ENCODE results near the gene CCL22.

Gene CCL22

DNA sequence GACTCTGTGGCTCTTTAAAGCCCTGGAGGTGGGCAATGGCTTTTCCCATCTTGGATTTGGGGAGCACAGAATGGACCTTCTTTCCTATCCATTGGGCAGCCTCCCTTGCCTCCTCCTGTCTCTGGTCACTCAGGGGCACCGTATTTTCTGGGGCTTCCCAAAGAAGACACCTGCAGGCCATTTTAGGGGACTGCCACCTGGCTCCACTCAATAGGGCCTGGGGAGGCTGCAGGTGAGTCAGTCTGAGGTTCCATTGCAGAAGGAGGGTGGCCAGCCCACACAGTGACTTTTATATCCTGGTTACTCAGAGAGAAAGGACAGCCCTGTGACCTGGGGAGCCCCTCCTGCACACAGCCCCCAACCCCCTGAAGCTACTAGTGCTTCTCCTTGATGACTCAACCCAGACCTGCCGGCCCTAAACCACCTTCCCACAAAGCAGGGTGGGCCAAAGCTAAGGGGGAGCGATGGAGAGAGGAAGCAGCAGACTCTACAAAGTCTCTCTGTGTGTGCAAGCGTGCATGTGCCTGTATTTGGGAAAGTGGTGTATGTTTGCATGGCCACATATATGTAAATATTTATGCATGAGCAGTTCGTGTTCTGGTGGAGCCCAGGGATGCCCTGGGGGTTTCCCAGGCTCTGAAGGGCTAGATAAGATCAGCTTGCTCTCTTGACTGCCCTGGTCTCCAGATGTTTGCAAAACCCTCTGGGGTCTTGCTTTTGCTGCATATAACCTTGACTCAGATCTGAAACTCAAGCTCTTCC lies 18.7 kb downstream of the CCL22 start:
- DNase-seq (ENCODE audit: extremely low read depth, low read depth): no peak

DNA sequence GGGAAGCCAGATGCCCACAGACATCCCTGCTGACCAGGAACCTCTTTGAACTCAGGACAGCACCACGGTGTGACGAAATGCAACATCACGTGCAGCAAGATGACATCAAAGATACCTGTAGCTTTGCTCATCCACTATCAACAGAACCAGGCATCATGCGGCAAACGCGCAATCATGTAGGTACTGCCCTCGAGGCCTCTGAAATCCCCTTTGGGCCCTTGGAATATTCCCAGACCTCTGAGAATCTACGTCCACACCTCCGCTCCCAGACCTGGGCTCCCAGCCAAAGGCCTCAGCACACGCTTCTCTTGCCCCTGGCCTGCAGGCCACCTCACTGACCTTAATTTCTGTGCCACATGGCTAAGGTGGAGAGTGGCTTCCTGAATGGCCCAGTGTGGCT lies 21.0 kb downstream of the CCL22 start:
- TF ChIP-seq, protein P1, sequence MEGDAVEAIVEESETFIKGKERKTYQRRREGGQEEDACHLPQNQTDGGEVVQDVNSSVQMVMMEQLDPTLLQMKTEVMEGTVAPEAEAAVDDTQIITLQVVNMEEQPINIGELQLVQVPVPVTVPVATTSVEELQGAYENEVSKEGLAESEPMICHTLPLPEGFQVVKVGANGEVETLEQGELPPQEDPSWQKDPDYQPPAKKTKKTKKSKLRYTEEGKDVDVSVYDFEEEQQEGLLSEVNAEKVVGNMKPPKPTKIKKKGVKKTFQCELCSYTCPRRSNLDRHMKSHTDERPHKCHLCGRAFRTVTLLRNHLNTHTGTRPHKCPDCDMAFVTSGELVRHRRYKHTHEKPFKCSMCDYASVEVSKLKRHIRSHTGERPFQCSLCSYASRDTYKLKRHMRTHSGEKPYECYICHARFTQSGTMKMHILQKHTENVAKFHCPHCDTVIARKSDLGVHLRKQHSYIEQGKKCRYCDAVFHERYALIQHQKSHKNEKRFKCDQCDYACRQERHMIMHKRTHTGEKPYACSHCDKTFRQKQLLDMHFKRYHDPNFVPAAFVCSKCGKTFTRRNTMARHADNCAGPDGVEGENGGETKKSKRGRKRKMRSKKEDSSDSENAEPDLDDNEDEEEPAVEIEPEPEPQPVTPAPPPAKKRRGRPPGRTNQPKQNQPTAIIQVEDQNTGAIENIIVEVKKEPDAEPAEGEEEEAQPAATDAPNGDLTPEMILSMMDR (IDR thresholded peaks at IDR 0.05; ENCODE audit: low read depth, low read length): no peak

More for the DNA sequence above, 18.7 kb downstream of the CCL22 start:
- TF ChIP-seq, protein P1 (IDR thresholded peaks at IDR 0.05; ENCODE audit: low read depth, low read length): no peak

DNA sequence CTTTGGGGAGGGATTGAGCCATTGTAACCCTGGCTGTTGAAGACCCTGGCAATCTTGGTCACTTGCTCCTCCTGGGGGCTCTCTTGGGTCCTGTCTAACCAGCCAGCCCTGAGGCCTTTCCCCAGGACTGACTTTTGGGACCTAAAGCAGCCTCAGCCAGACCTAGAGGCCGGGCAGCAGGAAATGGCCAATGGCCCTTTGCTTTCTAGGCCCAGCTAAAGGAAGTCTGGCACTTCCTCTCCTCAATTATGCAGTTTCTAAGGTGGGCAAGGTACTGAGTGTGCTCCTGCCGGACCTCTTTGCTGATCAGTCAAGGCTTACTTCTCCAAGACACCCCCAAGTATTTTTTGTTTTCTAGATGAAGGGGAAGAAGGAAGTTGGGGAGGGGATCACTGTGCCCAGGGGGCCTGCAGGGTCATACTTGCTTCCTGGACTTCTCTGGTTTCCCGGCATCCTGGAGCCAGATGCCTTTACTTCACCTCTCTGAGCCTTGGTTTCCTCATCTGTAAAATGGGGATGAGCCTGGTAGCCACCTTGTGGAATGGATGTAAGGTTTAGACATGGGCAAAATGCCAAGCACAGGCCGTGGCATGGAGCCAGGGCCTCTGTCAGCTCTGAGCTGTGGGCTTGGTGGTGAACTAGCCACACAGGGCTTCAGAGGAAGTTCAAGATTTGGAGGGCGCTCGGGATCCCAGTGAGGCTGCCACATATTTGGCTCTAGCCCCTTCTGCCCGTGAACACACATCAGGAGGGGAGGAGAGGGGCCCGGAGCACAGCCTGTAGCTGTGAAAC lies 22.3 kb downstream of the CCL22 start:
- no peak for DNase-seq (ENCODE audit: extremely low read depth, low read depth)
- TF ChIP-seq, protein P1 (IDR thresholded peaks at IDR 0.05; ENCODE audit: low read depth, low read length): no peak

More for the DNA sequence above, 21.0 kb downstream of the CCL22 start:
- no peak for DNase-seq (ENCODE audit: extremely low read depth, low read depth)

DNA sequence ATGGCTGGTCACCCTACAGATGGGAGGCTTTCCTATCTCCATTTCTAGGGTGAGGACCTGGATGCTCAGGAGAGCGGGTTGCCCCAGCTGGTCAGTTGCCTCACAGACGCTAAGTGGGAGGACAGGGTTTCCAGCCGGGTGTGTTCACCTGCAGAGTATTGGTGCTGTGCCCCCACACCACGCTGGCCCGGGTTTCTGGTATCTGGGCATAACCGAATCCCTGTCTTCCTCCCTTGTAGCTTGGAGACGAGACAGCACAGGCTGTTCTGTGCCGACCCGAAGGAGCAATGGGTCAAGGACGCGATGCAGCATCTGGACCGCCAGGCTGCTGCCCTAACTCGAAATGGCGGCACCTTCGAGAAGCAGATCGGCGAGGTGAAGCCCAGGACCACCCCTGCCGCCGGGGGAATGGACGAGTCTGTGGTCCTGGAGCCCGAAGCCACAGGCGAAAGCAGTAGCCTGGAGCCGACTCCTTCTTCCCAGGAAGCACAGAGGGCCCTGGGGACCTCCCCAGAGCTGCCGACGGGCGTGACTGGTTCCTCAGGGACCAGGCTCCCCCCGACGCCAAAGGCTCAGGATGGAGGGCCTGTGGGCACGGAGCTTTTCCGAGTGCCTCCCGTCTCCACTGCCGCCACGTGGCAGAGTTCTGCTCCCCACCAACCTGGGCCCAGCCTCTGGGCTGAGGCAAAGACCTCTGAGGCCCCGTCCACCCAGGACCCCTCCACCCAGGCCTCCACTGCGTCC lies 23.4 kb downstream of the CCL22 start:
- DNase-seq (ENCODE audit: extremely low read depth, low read depth): no peak
- TF ChIP-seq, protein P1 (IDR thresholded peaks at IDR 0.05; ENCODE audit: low read depth, low read length): no peak

DNA sequence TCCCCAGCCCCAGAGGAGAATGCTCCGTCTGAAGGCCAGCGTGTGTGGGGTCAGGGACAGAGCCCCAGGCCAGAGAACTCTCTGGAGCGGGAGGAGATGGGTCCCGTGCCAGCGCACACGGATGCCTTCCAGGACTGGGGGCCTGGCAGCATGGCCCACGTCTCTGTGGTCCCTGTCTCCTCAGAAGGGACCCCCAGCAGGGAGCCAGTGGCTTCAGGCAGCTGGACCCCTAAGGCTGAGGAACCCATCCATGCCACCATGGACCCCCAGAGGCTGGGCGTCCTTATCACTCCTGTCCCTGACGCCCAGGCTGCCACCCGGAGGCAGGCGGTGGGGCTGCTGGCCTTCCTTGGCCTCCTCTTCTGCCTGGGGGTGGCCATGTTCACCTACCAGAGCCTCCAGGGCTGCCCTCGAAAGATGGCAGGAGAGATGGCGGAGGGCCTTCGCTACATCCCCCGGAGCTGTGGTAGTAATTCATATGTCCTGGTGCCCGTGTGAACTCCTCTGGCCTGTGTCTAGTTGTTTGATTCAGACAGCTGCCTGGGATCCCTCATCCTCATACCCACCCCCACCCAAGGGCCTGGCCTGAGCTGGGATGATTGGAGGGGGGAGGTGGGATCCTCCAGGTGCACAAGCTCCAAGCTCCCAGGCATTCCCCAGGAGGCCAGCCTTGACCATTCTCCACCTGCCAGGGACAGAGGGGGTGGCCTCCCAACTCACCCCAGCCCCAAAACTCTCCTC lies 24.1 kb downstream of the CCL22 start:
- TF ChIP-seq, protein P1 (IDR thresholded peaks at IDR 0.05; ENCODE audit: low read depth, low read length): no peak
- no peak for DNase-seq (ENCODE audit: extremely low read depth, low read depth)

DNA sequence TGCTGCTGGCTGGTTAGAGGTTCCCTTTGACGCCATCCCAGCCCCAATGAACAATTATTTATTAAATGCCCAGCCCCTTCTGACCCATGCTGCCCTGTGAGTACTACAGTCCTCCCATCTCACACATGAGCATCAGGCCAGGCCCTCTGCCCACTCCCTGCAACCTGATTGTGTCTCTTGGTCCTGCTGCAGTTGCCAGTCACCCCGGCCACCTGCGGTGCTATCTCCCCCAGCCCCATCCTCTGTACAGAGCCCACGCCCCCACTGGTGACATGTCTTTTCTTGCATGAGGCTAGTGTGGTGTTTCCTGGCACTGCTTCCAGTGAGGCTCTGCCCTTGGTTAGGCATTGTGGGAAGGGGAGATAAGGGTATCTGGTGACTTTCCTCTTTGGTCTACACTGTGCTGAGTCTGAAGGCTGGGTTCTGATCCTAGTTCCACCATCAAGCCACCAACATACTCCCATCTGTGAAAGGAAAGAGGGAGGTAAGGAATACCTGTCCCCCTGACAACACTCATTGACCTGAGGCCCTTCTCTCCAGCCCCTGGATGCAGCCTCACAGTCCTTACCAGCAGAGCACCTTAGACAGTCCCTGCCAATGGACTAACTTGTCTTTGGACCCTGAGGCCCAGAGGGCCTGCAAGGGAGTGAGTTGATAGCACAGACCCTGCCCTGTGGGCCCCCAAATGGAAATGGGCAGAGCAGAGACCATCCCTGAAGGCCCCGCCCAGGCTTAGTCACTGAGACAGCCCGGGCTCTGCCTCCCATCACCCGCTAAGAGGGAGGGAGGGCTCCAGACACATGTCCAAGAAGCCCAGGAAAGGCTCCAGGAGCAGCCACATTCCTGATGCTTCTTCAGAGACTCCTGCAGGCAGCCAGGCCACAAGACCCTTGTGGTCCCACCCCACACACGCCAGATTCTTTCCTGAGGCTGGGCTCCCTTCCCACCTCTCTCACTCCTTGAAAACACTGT lies 25.0 kb downstream of the CCL22 start:
- no peak for DNase-seq (ENCODE audit: extremely low read depth, low read depth)
- TF ChIP-seq, protein P1 (IDR thresholded peaks at IDR 0.05; ENCODE audit: low read depth, low read length): no peak

Data from AG09319 (cell line).